ENCODE measurements around the gene LMAN2L.

LMAN2L gene

DNA sequence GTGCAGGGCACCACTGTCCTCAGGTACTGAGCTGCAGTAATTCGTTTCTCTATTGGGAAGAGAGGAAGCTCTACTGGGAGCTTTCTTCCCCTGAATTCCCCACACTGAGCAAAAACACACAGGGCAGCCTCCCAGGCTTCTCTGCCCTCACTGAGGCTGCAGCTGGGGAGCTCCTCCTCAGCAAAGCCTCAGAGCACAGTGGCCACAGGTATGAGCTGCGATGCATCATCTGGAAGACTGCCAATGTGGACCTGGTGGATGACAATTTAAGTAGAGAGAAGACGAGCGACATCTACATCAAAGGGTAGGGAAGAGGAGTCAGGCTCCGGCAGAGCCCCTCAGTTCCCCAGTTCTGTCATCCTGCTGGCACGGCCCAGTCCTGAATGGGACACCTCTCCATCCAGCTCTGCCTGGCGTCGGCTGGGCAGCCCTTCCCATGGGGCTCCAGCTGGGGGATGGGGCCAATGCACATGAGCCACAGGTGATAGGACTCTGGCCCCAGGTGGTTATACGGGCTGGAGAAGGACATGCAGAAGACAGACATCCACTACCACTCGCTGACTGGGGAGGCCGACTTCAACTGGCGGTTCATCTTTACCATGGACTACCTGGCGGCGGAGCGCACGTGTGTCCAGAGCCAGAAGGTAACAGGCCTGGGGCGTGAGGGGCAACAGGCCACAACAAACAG, 37.6 kb downstream of the LMAN2L start:
- no peak for DNase-seq

DNA sequence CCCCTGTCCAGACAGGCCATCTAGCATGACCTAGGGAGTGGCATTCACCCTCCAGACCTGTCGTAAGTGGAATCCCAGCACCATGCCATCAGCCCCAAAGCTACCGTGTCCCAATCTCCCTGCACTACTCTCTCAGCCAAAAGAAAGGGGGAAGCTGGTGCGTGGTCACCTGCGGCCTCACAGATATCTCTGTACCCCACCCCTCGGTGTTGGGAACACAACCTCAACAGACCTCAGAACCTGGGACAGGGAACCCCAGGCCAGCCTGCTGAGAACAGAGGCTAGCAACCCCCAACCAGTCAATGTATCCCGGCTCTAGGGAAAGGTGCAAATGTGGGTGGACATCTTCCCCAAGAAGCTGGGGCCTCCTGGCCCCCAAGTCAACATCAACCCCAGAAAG, 38.2 kb downstream of the LMAN2L start:
- DNase-seq, result no peak

DNA sequence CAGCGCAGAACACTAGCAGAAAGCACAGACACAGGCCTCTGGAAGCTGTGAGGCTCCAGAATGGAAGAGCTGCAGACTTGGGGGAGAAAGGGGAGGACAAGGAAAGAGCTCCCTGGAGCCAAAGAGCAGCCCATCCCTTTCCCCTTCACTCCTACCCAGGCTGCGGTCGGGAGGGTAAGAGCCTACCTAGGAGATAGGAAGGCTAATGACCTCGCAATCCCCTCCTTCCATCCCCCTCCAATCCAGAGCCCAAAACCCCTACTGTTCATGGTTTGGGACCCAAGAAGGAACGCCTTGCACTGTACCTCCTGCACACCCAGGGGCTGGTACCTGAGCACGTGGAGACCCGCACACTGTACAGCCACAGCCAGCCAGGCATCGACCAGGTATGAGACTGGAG, 39.8 kb downstream of the LMAN2L start:
- no peak for DNase-seq

DNA sequence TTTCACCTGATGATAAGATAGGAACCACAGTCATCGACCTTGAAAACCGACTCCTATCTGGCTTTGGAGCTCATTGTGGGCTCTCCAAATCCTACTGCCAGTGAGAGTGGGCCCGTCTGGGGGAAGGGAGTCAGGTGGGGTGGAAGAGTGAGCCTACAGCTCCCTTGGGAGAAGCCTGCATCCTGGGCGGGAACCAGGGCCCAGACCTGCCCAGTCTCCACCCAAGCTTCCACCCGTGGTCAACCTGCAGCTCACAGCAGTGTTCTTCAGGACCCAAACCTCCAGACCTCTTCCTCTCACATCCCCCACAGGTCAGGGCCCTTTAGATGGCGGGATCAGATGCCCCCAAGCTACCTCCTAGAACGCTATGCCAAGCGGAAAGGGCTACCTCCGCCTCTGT, 40.2 kb downstream of the LMAN2L start:
- no peak for DNase-seq

DNA sequence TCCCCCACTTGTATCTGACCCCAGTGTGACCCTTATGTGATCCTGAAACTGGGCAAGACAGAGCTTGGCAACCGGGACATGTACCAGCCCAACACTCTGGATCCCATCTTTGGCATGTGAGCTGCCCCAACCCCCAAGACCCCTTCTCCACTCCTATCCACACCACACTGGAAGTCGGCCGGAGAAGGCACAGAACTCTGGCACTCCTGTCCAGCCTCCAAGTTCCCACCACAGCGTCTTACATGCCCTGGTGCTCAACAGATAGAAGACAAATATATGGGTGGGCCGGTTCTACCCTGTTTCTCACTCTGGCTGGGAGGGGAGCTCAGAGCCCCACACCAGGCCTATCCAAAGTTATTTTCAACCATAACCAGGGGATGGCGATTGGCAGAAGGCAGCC, 40.8 kb downstream of the LMAN2L start:
- no peak for DNase-seq

DNA sequence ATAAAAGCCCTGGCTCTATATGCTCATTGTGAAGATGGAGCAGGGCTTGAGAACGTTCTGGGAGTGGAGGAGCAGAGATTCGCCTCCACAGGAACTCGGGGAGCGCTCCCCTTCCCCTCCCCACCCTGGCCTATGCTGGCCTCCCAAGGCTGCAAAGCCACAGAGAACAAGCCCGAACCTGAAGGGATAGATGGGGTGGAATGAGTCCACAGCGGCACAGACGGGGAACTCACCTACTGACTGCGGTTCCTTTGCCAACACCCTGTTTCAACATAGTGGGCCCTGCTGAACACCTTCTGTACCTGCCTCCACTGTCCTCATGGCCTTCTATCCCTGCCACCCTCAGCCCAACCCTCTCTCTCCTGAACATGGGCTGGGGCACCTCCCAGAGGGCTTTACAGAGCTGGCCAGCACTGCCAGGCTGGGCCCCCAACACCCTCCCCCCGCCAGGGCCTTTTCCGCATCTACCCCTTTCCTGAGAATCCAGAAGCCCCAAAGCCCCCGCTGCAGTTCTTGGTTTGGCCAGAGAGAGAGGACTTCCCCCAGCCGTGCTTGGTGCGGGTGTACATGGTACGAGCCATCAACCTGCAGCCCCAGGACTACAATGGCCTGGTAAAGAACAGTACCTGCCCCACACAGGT, 41.5 kb downstream of the LMAN2L start:
- DNase-seq, result no peak

DNA sequence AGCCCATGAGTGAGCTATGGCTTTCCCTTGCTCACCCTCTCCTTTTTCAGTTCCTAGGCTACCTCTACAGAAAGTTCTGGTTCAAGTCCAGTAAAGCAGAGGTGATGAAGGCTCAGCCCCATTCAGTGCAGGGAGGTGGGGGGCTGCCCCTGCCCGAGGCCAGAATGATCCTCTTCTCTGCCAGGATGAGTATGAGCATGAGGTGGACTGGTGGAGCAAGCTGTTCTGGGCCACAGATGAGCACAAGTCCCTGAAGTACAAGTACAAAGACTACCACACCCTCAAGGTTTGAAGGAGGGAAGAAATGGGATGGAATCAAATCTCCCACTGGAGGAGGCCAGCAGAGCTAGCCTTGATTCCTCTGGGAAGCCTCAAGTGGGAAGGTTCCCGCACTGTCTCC, 42.4 kb downstream of the LMAN2L start:
- no peak for DNase-seq

DNA sequence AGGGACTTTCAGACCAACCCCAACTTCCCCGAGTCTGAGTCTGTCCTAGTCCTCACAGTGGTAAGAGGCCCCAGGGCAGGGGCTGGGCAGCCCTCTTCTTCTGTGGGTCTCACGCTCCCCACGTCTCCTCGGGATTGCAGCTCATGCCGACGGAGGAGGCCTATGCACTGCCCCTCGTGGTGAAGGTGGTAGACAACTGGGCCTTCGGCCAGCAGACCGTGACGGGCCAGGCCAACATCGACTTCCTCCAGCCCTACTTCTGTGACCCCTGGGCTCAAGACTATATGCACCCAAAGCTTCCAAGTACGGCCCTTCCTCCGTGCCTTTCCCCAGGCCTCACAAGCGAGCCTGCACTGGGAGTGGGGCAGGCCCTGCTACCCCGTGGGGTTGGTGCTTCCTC, 44.3 kb downstream of the LMAN2L start:
- no peak for DNase-seq

DNA sequence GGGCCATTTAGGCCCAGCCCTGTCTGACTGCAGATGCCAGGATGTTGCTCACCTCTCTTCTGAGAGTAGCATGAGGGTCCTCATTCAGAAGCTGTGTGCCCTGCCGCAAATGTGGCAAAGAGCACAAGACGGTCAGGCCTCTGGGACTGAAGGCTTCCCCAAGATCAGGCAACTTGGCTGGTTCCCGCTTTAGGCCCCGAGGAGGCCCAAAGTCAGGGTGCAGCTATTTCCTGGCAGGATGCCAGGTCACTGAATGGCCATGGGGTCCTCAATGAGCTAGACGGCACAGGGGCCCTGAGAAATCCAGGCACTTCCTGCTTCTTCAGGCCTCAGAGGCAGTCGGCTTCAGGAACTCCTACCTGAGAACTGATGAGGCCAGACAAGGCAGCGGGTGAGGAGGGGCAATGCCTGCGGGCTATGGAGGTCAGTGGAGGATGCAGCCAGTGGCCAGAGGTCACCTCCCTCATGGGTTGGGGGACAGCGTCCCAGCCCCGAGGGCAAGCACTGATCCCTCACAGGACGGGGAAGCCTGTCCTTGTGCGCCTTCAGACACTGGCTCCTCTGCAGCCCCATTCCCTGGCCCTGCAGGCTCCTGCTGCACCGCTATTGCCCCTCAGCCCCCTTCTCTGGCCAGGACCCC, 44.9 kb downstream of the LMAN2L start:
- no peak for DNase-seq

DNA sequence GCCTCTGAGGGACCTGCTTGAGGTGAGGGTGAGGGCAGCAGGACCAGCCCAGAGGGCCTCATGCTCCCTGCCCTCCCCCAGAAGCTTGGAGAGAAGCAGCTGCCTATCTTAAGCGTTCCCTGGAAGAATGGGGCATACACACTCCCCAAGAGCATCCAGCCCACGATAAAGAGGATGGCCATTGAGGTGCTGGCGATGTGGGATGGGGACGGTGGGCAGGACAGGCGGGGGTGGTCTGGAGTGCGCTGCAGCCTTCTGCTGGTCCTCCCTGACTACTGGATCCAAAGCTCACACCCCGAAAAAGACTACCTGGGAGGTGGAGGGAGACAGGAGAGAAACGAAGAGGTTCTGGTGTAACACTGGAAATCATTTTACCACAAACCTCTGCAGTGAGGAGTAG, 45.6 kb downstream of the LMAN2L start:
- no peak for DNase-seq

DNA sequence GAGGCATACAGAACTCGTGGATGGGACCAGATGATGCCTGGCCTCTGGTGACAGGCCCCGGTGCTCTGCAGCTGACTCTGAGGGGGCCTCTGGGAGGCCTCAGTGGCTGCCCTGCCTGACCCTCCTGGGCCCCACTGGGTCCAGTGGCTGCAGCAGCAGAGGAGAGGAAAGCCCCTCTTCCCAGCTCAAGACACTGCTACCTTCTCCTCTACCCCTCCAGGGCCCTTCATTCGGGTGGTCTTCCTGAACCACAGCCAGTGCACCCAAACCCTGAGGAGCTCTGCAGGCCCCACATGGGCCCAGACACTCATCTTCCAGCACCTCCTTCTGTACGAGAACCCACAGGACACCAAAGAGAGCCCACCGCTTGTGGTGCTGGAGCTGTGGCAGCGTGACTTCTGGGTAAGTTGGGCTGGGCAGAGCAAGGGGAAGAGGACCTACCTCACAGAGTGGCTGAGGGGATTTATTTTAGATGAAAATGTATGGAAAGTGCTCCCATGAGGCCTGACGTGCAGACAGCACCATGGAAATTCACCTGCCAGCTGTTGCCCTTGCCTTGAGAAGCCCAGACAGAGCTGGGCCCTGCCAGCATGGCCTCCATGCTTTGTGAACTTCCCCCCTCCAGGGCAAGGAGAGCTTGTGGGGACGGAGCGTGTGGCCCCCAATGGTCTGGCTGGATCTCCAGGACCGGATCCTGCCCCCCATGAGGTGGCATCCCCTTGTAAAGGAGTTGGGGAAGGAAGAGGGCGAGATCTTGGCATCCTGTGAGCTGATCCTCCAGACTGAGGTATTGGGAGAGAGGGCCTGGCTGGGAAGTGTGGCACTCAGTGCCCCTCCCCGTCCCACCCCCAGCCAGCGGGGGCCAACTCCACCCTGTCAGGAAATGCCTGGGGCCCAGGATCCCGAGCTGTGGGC, 46.3 kb downstream of the LMAN2L start:
- DNase-seq, result no peak

DNA sequence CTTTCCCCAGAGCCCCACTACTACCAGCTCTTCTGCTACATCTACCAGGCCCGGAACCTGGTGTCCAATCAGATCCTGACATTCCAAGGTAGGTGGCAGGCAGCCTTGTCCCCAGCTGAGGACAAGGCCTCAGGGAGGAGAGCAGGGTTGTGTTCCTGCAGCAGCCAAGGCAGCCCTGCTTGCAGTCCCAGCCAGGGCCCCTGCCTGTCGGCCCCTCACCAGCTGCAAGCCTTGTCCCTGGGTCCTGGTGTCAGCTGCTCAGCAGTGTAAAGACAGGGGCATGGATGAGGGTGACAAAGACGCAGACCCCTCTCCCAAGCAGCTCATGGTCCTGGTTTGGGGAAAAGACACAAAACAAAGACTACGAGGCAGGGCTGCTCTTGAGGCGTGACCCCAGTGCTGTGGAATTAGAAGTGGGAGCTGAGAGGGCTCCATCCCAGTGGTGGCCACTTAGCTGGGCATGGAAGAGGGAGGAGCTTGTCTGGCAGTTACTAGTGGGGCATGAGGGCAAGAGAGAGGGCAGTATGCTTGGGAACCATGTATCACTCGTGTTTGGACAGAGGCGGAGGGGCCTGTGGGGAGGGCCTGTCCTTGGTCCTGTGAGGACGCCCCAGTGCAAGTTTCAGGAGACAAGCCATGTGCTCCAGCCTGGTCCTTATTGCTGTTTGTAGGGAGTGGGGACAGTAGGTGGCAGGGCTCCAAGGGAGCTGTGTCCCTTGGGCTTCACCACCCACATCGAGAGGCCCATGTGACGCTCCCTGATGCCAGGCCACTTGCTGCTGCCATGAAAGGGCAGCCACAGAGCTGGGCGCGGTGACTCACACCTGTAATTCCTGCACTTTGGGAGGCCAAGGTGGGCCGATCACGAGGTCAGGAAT, 47.5 kb downstream of the LMAN2L start:
- no peak for DNase-seq

DNA sequence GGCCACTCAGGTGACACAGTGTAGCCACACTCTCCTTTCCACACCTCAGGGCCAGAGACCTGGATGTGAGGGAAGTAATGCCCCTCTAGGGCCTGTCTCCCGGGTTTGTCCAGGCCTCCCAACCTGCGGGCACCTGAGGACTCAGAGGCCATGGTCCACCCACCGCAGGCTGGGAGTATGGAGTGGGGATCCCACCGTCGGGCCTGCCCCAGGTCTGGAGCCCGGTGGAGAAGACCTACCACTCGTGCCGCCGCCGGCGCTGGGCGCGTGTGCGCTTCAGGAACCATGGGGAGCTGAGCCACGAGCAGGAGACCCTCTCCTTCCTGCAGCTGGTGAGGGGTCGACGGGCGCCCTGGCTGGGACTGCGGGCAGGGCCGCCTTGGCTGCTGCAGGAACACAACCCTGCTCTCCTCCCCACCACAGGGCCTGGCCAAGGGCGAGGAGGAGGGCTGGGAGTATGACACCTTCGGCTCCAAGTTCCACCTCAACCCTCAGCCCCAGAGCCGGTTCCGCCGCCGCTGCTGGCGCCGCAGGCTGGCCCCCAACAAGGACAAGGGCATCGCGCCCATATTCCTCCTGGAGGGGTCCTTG, 48.7 kb downstream of the LMAN2L start:
- no peak for DNase-seq

DNA sequence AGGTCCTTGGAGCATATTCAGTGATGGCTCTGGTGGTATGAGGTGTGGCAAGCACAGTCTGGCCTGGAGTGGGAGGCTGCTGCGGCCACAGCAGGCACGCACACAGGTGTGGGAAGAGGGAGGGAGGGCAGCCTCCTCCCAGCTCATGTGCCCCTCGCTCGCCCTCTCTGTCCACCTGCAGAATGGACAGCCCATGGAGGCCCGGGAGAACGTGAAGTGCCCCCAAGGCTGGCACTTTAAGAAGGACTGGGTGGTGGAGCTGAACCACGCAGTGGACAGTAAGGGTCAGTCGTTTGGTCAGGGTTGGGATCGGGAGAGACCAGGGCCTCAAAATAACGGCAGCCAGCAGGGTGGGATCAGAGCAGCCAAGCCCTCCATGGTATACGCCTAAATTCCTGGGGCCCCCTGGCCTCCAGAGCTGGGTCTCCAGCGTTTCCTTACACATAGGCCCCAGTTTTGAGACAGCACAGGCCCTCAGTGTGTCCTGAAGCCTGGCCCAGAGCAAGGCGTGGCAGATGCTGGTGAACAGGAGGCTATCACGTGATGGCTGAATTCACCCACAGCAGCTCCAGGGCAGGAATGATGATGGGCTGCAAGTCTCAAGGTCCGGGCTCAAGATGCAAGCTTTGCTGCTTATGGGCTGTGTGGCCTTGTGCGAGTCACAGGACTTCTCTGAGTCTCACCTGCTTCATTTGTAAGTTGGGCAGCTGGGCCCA, 49.4 kb downstream of the LMAN2L start:
- no peak for DNase-seq

DNA sequence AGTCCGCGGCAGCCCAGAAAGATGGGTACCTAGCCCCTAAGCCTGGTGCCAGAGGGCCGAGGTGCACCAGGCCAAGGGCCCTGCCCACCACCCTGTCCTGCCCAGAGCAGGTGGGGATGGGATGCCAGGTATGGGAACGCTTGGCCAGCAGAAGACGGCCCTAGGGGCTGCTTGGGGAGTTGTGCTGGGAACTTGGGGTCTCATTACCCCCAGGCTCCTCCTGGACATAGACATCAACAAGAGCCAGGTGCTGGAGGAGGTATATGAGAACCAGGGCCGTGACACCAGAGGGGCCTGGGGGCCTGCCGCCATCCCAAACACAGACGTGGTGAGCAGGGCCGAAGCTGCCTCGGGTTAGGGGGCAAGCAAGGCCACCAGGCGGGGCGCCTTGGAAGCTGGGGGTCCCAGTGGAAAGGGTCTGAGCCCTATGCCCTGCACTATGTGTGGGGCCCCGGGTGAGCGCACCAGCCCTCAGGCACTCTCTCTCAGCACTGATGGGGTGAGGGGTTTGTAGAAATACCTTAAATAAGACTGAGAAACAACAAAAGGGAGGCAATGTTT, 50.4 kb downstream of the LMAN2L start:
- DNase-seq, result no peak

DNA sequence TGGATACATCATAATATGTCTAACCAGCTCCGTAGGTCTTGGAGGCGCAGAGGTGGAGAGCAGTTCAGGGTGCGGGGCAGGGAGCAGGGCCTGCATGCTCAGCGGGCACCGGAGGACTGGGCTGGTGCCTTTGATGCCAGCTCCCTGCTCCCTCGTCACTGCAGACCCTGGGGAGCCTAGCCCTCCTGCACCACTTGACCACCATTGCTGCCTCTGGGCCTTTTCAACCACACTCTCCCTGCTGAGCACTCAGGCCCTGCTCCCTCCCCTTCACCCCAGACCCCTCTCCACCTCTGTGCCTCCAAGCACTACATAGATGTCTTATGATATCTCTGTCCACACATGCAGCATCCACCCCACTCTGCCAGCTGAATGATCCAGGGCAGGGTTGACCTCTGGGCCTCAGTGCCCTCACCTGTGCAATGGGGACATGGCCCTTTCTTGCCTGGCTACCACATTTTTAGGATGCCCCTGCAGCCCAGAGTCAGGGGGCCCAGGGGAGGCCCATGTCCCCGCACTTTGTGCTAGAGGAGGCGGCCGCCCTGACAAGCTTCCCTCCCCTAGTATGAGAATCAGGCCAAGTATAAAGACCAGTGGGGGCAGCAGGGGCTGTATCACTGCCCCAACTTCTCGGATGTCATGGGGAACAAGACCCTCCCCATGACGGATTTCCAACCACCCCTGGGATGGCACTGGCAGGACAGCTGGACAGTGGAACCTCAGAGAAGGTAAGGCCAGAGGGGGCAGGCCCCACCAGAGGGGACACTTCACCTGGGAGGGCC, 51.0 kb downstream of the LMAN2L start:
- no peak for DNase-seq

DNA sequence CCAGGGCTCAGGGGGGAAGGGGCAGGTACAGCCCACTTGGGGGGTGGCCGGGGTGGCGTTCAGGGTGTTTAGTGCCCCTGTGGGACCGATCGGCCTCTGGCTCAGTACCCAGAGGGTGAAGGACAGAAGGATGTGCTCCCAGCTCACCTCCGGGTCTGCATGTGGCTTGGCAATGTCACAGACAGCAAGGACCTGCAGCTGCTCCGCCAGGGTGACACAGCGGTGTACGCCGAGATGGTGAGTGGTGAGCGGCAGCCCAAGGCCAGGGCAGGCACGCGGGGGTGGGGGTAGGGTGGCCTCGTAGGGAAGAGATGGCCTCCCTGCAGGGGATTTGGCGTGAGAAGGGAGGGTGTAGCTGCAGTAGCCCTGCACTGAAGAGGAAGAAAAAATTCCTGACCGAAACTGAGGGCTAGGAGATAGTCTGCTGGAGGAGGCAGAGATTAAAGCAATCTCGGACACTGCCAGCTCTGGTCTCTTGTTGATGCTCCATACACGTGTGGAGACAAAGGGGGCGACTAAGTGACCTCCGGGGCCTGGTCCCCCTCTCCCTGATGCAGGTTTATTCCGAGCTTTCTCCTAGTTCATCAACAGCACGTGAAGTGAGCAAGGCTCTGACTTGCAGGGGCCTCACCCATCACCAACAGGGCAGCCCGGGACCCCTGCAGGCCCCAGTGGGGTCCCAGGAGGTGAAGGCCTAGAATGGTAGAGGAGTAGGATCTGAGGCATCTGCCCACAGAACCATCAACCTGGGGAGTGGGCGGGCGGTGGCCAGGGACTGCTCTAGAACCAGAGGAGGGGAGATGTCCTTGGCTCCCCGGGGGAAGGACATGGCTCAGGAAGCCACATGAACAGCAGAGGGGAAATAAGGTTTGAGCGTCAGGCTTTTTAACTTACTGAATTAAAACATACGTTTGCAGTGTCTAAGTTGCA, 51.9 kb downstream of the LMAN2L start:
- no peak for DNase-seq

DNA sequence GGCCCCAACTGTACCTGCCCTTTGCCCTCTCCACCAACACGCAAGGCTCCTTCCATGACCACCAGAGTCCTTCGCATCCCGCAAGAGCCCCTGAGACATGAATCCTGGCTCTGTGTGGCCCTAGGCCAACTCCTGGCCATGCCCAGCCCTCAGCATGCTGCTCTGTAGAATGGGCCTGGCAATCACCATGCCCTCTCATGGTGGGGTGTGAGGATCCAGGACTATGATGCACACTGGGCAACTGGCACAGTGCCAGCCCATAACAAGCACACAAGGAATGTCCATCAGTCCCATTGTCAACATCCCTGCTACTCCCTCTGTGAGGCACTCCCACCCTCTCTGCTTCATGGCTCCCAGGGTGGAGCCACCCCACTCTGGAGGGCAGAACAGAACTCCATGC, 52.6 kb downstream of the LMAN2L start:
- no peak for DNase-seq

All from hippocampal formation (tissue), 2 donors.